ENCODE results near the gene PDE11A. TPM values are rescaled to one million over a fixed set of nuclear protein-coding genes. Genes with fewer than 3 reads are reported as not detected.

Gene PDE11A
- total and polyA plus RNA-seq, 2 experiments from 2014 or later = 0.08 to 0.73 TPM

- TF ChIP-seq REST (IDR thresholded peaks at IDR 0.05; ENCODE audit: unreplicated experiment) = no peak
- TF ChIP-seq CTCF (conservative IDR thresholded peaks at IDR 0.05; ENCODE audit: low read depth in 2 of 2) = no peak
- TF ChIP-seq EZH2 (IDR thresholded peaks at IDR 0.05; ENCODE audit: low read depth, unreplicated experiment) = no peak
- TF ChIP-seq CREB1 (CRISPR knock-in tag; IDR thresholded peaks at IDR 0.05; ENCODE audit: low read depth) = no peak
Observed at GRCh38 chr2:177712462-177712861, 360.1 kb downstream of the PDE11A start (continued).

- Mint-ChIP-seq H3K27ac (no peak overlapping the region), H3K4me1 (peaks cover 7% of the 10 kb centered on the region), H3K36me3 (ENCODE audit: low read depth) (no peaks in the 10 kb centered on the region), H3K9me3 (no peaks in the 10 kb centered on the region), H3K27me3 (ENCODE audit: insufficient read depth, low read depth, poor library complexity) (peaks cover 3% of the 10 kb centered on the region), H3K4me3 (no peak overlapping the region)
- Histone ChIP-seq H3K4me2 (no peak overlapping the region), H3K4me3 (no peak overlapping the region), H3K36me3 (ENCODE audit: insufficient read depth) (no peaks in the 10 kb centered on the region), H3F3A (replicated peaks; ENCODE audit: low read depth) (no peaks in the 10 kb centered on the region), H3K79me2 (replicated peaks; ENCODE audit: insufficient read depth) (no peaks in the 10 kb centered on the region), H3K27ac (ENCODE audit: low read depth) (no peak overlapping the region), H3K9me2 (ENCODE audit: insufficient read depth) (no peaks in the 10 kb centered on the region), H3K27me3 (ENCODE audit: insufficient read depth) (no peaks in the 10 kb centered on the region), H2AFZ (no peak overlapping the region), H4K20me1 (replicated peaks; ENCODE audit: insufficient read depth) (no peaks in the 10 kb centered on the region), H3K4me1 (ENCODE audit: insufficient read depth) (no peaks in the 10 kb centered on the region)
- DNase-seq (ENCODE audit: low spot score) (no peak), ATAC-seq (no peak)
- no peak for TF ChIP-seq EZH2phosphoT487 (IDR thresholded peaks at IDR 0.05; ENCODE audit: unreplicated experiment)
- TF ChIP-seq STAT1 (IDR thresholded peaks at IDR 0.05; ENCODE audit: unreplicated experiment) = no peak
- TF ChIP-seq ZNF462 (CRISPR knock-in tag; IDR thresholded peaks at IDR 0.05) = no peak
- TF ChIP-seq CTCF (conservative IDR thresholded peaks at IDR 0.05; ENCODE audit: low read depth in 2 of 2) = no peak
Observed at GRCh38 chr2:177711483-177712265, 360.9 kb downstream of the PDE11A start.
